Measurements from ENCODE around the gene PCSK7. TPM values are rescaled to one million over a fixed set of nuclear protein-coding genes. Genes with fewer than 3 reads are reported as not detected.

Gene PCSK7
- total and polyA plus RNA-seq, 9 donors: 19.2 to 33.7 (median 22.7) TPM

DNA sequence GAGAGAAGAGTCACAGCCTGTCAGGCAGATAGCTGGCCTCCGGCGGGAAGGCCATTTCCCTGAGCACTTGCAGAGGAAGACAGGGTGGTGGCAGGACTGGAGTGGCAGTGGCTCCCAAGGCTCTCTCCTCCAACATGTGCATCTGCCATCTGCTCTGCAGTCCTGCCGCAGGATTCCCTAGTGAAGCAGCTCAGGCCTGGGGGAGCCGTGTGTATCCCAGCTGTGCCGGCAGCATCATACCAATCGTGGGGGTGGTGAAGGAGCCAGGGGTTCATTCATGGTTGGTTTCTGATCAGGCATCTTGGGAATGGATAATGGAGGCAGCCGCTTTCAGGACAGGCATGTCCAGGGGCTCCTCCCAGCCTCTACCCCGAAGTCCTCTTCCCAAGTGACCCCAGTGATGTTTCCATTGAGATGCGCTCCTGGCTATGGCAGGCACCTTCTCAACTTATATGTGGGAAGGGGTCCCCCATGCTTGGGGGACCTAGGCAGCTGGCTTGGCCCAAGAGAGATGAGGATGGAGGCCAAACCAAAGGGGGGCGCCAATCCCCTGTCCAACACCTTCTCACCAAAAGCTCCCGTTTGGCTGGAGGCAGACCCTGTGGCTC lies 26.6 kb downstream of the PCSK7 start:
- WGBS (ENCODE audit: insufficient coverage): 100% methylated on average over 1 of the region's 11 CpGs
- peaks cover 20% of the 10 kb centered on the region for H3K36me3 ChIP-seq (ENCODE audit: control insufficient read depth, insufficient read depth, low read length)
- no peaks in the 10 kb centered on the region for H3K27me3 ChIP-seq (ENCODE audit: control insufficient read depth, insufficient read depth, low read length)
- H3K4me1 ChIP-seq (ENCODE audit: control insufficient read depth, insufficient read depth, low read length): peaks cover 52% of the 10 kb centered on the region
- no peak overlapping the region for H3K27ac ChIP-seq (ENCODE audit: low read length)
- DNase-seq: no peak
- no peaks in the 10 kb centered on the region for H3K9me3 ChIP-seq (replicated peaks; ENCODE audit: control insufficient read depth, low read depth, low read length)
- H3K4me3 ChIP-seq (ENCODE audit: low read length): no peak overlapping the region

DNA sequence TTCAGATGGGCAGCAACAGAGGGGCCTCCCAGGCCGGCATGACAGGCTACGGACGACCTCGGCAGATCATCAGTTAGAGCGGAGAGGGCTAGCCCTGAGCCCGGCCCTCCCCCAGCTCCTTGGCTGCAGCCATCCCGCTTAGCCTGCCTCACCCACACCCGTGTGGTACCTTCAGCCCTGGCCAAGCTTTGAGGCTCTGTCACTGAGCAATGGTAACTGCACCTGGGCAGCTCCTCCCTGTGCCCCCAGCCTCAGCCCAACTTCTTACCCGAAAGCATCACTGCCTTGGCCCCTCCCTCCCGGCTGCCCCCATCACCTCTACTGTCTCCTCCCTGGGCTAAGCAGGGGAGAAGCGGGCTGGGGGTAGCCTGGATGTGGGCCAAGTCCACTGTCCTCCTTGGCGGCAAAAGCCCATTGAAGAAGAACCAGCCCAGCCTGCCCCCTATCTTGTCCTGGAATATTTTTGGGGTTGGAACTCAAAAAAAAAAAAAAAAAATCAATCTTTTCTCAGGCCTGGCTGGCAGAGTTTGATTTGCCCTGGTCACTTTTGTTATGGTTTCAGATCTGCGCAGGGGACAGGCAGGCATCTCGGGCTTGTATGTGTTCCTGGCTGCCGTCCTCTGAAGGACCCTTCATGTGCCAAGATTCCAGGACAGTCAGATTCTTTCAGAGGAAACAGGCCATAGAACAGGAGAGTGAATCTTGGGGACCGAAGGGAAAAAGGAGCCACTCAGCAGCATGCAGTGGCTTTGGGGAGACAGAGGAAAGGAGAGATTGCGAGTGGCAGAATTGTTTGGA lies 27.4 kb downstream of the PCSK7 start:
- no peak for DNase-seq
- Histone ChIP-seq H3K4me1 (ENCODE audit: control insufficient read depth, insufficient read depth, low read length) (peaks cover 60% of the 10 kb centered on the region), H3K9me3 (replicated peaks; ENCODE audit: control insufficient read depth, low read depth, low read length) (no peaks in the 10 kb centered on the region), H3K4me3 (ENCODE audit: low read length) (no peak overlapping the region), H3K27me3 (ENCODE audit: control insufficient read depth, insufficient read depth, low read length) (no peaks in the 10 kb centered on the region), H3K27ac (ENCODE audit: low read length) (peak overlapping the region; percentile 47), H3K36me3 (ENCODE audit: control insufficient read depth, insufficient read depth, low read length) (peaks cover 20% of the 10 kb centered on the region)
- 75% methylated on average over 12 of the region's 17 CpGs for WGBS (ENCODE audit: insufficient coverage)

DNA sequence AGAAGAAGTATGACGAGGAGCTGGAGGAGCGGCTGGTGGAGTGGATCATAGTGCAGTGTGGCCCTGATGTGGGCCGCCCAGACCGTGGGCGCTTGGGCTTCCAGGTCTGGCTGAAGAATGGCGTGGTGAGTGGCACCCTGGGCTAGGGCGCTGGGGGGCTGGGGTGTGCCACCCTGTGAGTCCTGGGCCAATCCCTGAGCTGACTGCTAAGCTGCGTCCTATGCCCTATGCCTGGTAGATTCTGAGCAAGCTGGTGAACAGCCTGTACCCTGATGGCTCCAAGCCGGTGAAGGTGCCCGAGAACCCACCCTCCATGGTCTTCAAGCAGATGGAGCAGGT lies 28.8 kb downstream of the PCSK7 start:
- Histone ChIP-seq H3K4me3 (ENCODE audit: low read length) (no peak overlapping the region), H3K27me3 (ENCODE audit: control insufficient read depth, insufficient read depth, low read length) (no peaks in the 10 kb centered on the region), H3K9me3 (replicated peaks; ENCODE audit: control insufficient read depth, low read depth, low read length) (no peaks in the 10 kb centered on the region), H3K4me1 (ENCODE audit: control insufficient read depth, insufficient read depth, low read length) (peaks cover 75% of the 10 kb centered on the region), H3K27ac (ENCODE audit: low read length) (no peak overlapping the region), H3K36me3 (ENCODE audit: control insufficient read depth, insufficient read depth, low read length) (peaks cover 20% of the 10 kb centered on the region)
- WGBS (ENCODE audit: insufficient coverage): 97% methylated on average over 10 of the region's 10 CpGs
- no peak for DNase-seq

DNA sequence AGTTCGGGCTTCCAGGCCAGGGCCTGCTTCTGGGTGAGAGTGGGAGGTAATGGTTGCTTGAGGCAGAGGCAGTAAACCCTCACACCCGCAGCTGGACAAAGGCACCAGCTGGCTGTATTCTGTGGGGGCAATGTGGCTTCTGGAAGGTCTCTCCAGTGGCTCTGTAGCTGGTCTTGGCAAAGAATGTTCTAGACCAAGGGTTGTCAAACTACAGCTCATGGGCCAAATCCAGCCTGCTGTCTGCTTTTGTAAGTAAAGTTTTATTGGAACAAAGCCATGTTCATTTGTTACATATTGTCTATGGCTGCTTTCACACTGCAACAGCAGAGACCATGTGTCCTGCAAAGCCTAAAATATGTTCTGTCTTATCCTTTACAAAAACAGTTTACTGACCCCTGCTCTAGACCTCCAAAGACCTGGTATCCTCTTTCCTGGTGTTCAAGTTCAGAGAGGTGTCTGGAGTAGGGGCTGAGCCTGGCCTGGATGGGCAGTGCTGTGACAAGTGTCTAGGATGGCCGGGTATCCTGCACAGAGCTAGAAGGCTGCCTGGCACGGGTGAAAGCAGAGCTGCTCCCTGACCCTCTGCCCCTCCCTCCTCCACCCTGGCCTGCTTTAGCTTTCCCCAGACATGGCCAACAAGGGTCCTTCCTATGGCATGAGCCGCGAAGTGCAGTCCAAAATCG lies 29.3 kb downstream of the PCSK7 start:
- peak overlapping the region; percentile 51 for H3K27ac ChIP-seq (ENCODE audit: low read length)
- no peak for DNase-seq
- no peaks in the 10 kb centered on the region for H3K9me3 ChIP-seq (replicated peaks; ENCODE audit: control insufficient read depth, low read depth, low read length)
- no peak overlapping the region for H3K4me3 ChIP-seq (ENCODE audit: low read length)
- H3K4me1 ChIP-seq (ENCODE audit: control insufficient read depth, insufficient read depth, low read length): peaks cover 80% of the 10 kb centered on the region
- H3K27me3 ChIP-seq (ENCODE audit: control insufficient read depth, insufficient read depth, low read length): no peaks in the 10 kb centered on the region
- peaks cover 20% of the 10 kb centered on the region for H3K36me3 ChIP-seq (ENCODE audit: control insufficient read depth, insufficient read depth, low read length)
- WGBS (ENCODE audit: insufficient coverage): 73% methylated on average over 3 of the region's 7 CpGs

DNA sequence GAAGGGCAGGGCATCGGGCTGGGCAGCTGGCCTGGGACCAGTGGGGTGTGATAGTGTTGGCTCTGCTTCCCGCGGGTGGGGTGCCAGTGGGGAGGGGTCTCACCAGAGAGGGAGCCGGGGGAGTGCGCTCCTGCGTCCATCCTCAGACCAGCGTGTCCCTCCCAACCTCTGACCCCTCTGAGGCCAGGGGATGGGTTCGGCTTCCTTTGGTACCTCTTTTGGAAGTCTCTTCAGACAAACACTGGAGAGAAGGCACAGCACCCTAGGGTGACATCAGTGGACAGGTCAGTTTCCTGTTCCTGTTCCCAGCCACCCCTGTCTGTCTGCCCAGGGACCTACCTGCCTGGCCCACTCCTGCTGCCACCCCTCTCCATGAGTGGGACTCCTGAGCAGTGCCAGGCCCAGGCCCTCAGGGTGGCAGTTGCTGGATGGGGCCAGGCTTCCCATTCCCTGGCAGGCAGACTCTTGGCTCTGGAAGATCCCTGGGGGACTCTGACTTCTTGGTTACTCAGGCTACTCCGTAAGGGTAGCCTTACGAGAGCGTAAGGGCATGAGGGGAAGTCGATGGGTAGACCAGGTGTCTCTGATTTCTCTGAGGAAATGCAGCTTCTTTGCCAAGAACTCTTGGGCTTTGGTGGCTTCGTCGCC lies 30.1 kb downstream of the PCSK7 start:
- DNase-seq: no peak
- Histone ChIP-seq H3K27ac (ENCODE audit: low read length) (peak overlapping the region; percentile 51), H3K4me1 (ENCODE audit: control insufficient read depth, insufficient read depth, low read length) (peaks cover 80% of the 10 kb centered on the region), H3K4me3 (ENCODE audit: low read length) (no peak overlapping the region), H3K36me3 (ENCODE audit: control insufficient read depth, insufficient read depth, low read length) (peaks cover 27% of the 10 kb centered on the region), H3K9me3 (replicated peaks; ENCODE audit: control insufficient read depth, low read depth, low read length) (no peaks in the 10 kb centered on the region), H3K27me3 (ENCODE audit: control insufficient read depth, insufficient read depth, low read length) (no peaks in the 10 kb centered on the region)
- 68% methylated on average over 12 of the region's 14 CpGs for WGBS (ENCODE audit: insufficient coverage)

DNA sequence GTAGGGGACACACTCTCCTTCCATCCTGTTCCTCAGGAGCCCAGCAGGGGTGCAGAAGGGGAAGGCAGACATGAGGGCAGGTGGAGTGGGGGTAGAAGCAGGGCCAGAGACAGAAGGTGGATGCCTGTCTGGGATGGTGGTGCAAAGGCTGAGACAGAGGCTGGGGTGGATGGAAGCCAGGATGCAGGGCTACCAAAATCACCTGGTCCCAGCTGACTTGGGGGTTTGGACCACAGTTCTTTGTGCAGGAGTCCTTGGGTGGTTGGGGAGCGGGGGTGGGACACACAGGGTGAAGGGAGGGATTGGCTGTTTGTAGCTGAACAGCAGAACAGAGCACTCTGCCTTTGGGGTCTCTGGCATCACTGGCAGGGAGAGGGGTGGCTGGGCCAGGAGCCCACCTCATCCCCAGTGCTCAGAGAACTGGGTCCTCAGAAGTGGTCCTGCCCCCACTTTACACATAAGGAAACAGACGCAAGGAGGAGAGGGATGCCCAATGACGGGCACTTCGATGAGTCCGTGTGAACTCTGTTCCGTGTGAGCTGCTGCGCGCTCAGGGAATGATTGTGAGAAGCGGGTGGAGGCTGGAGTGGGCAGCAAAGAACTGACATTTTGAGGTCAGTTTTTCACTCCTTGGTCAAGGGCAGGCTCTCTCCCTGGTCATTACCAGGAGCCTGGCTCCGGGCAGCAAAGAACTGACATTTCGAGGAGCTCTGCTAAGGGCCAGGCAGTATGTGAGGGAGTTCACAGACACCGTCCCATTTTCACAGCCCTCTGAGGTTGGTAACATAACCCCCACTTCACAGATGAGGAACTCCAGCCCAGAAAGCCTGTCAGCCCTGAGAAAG lies 30.8 kb downstream of the PCSK7 start:
- no peak for DNase-seq
- Histone ChIP-seq H3K27ac (ENCODE audit: low read length) (peak overlapping the region; percentile 43), H3K27me3 (ENCODE audit: control insufficient read depth, insufficient read depth, low read length) (no peaks in the 10 kb centered on the region), H3K4me3 (ENCODE audit: low read length) (peak overlapping the region; percentile 5), H3K36me3 (ENCODE audit: control insufficient read depth, insufficient read depth, low read length) (peaks cover 35% of the 10 kb centered on the region), H3K4me1 (ENCODE audit: control insufficient read depth, insufficient read depth, low read length) (peaks cover 80% of the 10 kb centered on the region), H3K9me3 (replicated peaks; ENCODE audit: control insufficient read depth, low read depth, low read length) (no peaks in the 10 kb centered on the region)
- 47% methylated on average over 8 of the region's 12 CpGs for WGBS (ENCODE audit: insufficient coverage)

DNA sequence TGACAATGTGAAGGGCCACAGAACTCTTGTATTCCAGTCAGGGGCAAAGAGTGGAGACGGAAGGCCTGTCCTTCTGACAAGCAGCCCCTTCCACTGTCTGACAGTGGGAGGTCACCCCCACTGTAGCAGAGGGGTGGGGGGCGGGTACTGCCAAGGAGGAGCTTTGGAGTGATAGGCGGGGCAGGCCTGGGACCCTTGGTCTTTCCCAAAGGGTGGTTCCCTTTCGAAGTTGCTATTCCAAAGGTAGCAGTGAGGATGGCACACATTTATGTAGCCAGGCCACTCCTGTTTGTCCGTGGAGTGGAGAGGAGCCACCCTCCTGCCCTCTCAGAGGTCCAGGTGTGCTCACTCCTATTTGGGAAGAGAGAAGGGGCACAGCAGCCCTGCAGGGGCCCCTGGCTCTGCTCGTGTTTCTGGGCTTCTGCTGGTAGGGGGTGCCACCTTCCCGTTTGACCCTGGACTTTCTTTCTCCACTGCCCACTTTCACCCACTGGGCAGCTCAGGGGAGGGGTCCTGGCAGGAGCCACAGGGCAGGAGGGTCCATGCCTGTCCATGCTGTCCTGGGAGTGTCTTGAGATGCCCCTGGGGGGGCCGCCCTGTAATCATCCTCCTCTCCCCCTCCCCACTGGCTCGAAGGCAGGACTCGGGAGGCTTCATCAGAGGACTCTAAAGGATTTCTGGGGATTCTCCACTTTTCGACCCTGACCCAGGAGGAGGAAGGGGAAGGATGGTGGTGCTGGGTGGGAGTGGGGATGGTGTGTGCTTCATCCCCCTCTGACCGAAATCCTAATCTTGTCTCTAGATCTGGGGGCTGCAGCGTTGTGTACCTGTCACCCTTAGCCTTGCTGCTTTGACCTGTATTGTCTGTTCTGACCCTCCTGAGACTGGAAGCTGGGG lies 31.7 kb downstream of the PCSK7 start:
- H3K9me3 ChIP-seq (replicated peaks; ENCODE audit: control insufficient read depth, low read depth, low read length): no peaks in the 10 kb centered on the region
- peaks cover 40% of the 10 kb centered on the region for H3K36me3 ChIP-seq (ENCODE audit: control insufficient read depth, insufficient read depth, low read length)
- peak overlapping the region; percentile 40 for H3K4me3 ChIP-seq (ENCODE audit: low read length)
- no peak for DNase-seq
- WGBS (ENCODE audit: insufficient coverage): 63% methylated on average over 5 of the region's 13 CpGs
- H3K27ac ChIP-seq (ENCODE audit: low read length): peak overlapping the region; percentile 84
- peaks cover 76% of the 10 kb centered on the region for H3K4me1 ChIP-seq (ENCODE audit: control insufficient read depth, insufficient read depth, low read length)
- H3K27me3 ChIP-seq (ENCODE audit: control insufficient read depth, insufficient read depth, low read length): no peaks in the 10 kb centered on the region

DNA sequence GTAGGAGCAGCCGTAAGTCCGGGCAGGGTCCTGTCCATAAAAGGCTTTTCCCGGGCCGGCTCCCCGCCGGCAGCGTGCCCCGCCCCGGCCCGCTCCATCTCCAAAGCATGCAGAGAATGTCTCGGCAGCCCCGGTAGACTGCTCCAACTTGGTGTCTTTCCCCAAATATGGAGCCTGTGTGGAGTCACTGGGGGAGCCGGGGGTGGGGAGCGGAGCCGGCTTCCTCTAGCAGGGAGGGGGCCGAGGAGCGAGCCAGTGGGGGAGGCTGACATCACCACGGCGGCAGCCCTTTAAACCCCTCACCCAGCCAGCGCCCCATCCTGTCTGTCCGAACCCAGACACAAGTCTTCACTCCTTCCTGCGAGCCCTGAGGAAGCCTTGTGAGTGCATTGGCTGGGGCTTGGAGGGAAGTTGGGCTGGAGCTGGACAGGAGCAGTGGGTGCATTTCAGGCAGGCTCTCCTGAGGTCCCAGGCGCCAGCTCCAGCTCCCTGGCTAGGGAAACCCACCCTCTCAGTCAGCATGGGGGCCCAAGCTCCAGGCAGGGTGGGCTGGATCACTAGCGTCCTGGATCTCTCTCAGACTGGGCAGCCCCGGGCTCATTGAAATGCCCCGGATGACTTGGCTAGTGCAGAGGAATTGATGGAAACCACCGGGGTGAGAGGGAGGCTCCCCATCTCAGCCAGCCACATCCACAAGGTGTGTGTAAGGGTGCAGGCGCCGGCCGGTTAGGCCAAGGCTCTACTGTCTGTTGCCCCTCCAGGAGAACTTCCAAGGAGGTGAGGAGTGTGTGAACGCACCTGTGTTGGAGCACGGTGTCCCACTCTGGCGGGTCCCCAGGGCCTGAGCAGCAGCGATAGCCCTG lies 32.6 kb downstream of the PCSK7 start, which contains the start of gene TAGLN:
TSS of gene TAGLN (plus strand) at position 318 of the 863 bp plus-strand sequence. CDS start 3,644 bp downstream, outside the sequence.
- peak; percentile 91 for DNase-seq
- Histone ChIP-seq H3K4me1 (ENCODE audit: control insufficient read depth, insufficient read depth, low read length) (peaks cover 67% of the 10 kb centered on the region), H3K36me3 (ENCODE audit: control insufficient read depth, insufficient read depth, low read length) (peaks cover 38% of the 10 kb centered on the region), H3K9me3 (replicated peaks; ENCODE audit: control insufficient read depth, low read depth, low read length) (no peaks in the 10 kb centered on the region), H3K27me3 (ENCODE audit: control insufficient read depth, insufficient read depth, low read length) (no peaks in the 10 kb centered on the region), H3K27ac (ENCODE audit: low read length) (peak within 1 kb of the TSS; percentile 84), H3K4me3 (ENCODE audit: low read length) (peak within 1 kb of the TSS; percentile 40)
- 21% methylated on average over 21 of the region's 34 CpGs for WGBS (ENCODE audit: insufficient coverage)
